Neuronal stem cell (in vitro differentiated cells): ENCODE results near the gene CFAP20.

Experiments
- DNase-seq: peaks from one replicate; pipeline ENCODE4 v3.0.0-alpha.2; 2013; ENCODE audit warnings: low spot score
- H2AFZ ChIP-seq: one replicate; pipeline ENCODE4 v1.6.1; 2013; ENCODE audit warnings: mild to moderate bottlenecking, low read length, inconsistent platforms
- H2AK5ac ChIP-seq: 2 replicates; pipeline ENCODE4 v1.6.1; 2013; ENCODE audit warnings: low read depth, mild to moderate bottlenecking, inconsistent platforms, low read length, moderate library complexity, mixed read lengths
- H2BK120ac ChIP-seq: 2 replicates; pipeline ENCODE4 v1.6.1; 2013; ENCODE audit warnings: low read depth, mild to moderate bottlenecking, inconsistent platforms, low read length, moderate library complexity, mixed read lengths
- H2BK12ac ChIP-seq: one replicate; pipeline ENCODE4 v1.6.1; 2013; ENCODE audit warnings: low read length, inconsistent platforms
- H2BK15ac ChIP-seq: 2 replicates; pipeline ENCODE4 v1.6.1; 2013; ENCODE audit warnings: mild to moderate bottlenecking, low read length, inconsistent platforms, mixed read lengths
- H2BK5ac ChIP-seq: one replicate; pipeline ENCODE4 v1.6.1; 2013; ENCODE audit warnings: inconsistent platforms, mild to moderate bottlenecking, low read length, moderate library complexity
- H3K14ac ChIP-seq: one replicate; pipeline ENCODE4 v1.6.1; 2013; ENCODE audit warnings: low read length, inconsistent platforms
- H3K18ac ChIP-seq: 2 replicates; pipeline ENCODE4 v1.6.1; 2013; ENCODE audit warnings: low read length, inconsistent platforms
- H3K23ac ChIP-seq: 2 replicates; pipeline ENCODE4 v1.6.1; 2013; ENCODE audit warnings: low read depth, mild to moderate bottlenecking, mixed read lengths, low read length, inconsistent platforms; ENCODE audit not compliant: poor library complexity
- H3K27ac ChIP-seq: replicated peaks from 3 replicates; pipeline ENCODE4 v1.5.1; 2013; ENCODE audit warnings: low read length, inconsistent platforms
- H3K27me3 ChIP-seq, 3 experiments: 2 replicates each; pipeline ENCODE4 v1.6.1; 2013; ENCODE audit warnings: low read length in 3 of 3, mild to moderate bottlenecking in 2 of 3, inconsistent platforms in 1 of 3, low read depth in 1 of 3, mixed read lengths in 1 of 3, moderate library complexity in 1 of 3; ENCODE audit not compliant: control insufficient read depth in 3 of 3, insufficient read depth in 3 of 3
- H3K36me3 ChIP-seq, 2 donors: replicated peaks in 1 of 2; 2 replicates each; pipeline ENCODE4 v1.6.1; 2013; ENCODE audit warnings: low read length in 2 of 2; ENCODE audit not compliant: control insufficient read depth in 2 of 2, insufficient read depth in 2 of 2
- H3K4ac ChIP-seq: 2 replicates; pipeline ENCODE4 v1.6.1; 2013; ENCODE audit warnings: inconsistent platforms, mild to moderate bottlenecking, low read length, moderate library complexity
- H3K4me1 ChIP-seq, 2 donors: 1 replicate in 1 of 2; 2 replicates in 1 of 2; pipeline ENCODE4 v1.6.1; 2013; ENCODE audit warnings: low read length in 2 of 2, low read depth in 1 of 2; ENCODE audit not compliant: control insufficient read depth in 2 of 2, insufficient read depth in 1 of 2
- H3K4me2 ChIP-seq: one replicate; pipeline ENCODE4 v1.6.1; 2013; ENCODE audit warnings: mild to moderate bottlenecking, low read length, inconsistent platforms; ENCODE audit not compliant: insufficient read depth, poor library complexity, severe bottlenecking
- H3K4me3 ChIP-seq, 2 donors: 2 replicates each; pipeline ENCODE4 v1.5.1; 2013; ENCODE audit warnings: low read length in 2 of 2, mild to moderate bottlenecking in 2 of 2, inconsistent platforms in 1 of 2, moderate library complexity in 1 of 2
- H3K79me1 ChIP-seq: one replicate; pipeline ENCODE4 v1.6.1; 2013; ENCODE audit warnings: low read depth, mild to moderate bottlenecking, inconsistent platforms, low read length, moderate library complexity
- H3K9ac ChIP-seq: one replicate; pipeline ENCODE4 v1.6.1; 2013; ENCODE audit warnings: mild to moderate bottlenecking, low read depth, low read length, inconsistent platforms; ENCODE audit not compliant: poor library complexity
- H3K9me3 ChIP-seq, 2 donors: replicated peaks in 1 of 2; 2 replicates each; pipeline versions ENCODE3 to v1.6.1; 2013; ENCODE audit warnings: low read length in 2 of 2, mild to moderate bottlenecking in 2 of 2, inconsistent platforms in 1 of 2, low read depth in 1 of 2, mixed read lengths in 1 of 2, moderate library complexity in 1 of 2; ENCODE audit not compliant: control insufficient read depth in 2 of 2, insufficient read depth in 1 of 2
- H4K8ac ChIP-seq: one replicate; pipeline ENCODE4 v1.6.1; 2013; ENCODE audit warnings: low read depth, mild to moderate bottlenecking, inconsistent platforms, low read length, moderate library complexity
- H4K91ac ChIP-seq: one replicate; pipeline ENCODE4 v1.6.1; 2013; ENCODE audit warnings: low read length, low read depth, mild to moderate bottlenecking, inconsistent platforms; ENCODE audit not compliant: poor library complexity
- WGBS, 2 donors: extraction: QIAGEN DNeasy Blood & Tissue Kit; methylation state at CpG; one replicate each; pipeline ENCODE4 v1.1.7; 2013; ENCODE audit warnings: missing lambda C conversion rate in 2 of 2, mixed read lengths in 1 of 2; ENCODE audit not compliant: insufficient read length in 2 of 2, insufficient replicate concordance in 1 of 2; ENCODE audit errors: extremely low coverage in 2 of 2; 5-methylcytosine and 5-hydroxymethylcytosine counted together

The CFAP20 gene

GRCh38 chr16:58087209-58087913 is 41.8 kb downstream of the CFAP20 start:
- Histone ChIP-seq H4K8ac (no peak overlapping the region), H3K23ac (peak overlapping the region; percentile 8), H2BK15ac (no peak overlapping the region), H2BK12ac (peak overlapping the region; percentile 5), H3K79me1 (no peaks in the 10 kb centered on the region), H3K18ac (no peak overlapping the region), H3K4me3 (peak overlapping the region in 1 of 2 donors; percentile 51), H2BK120ac (no peak overlapping the region), H3K14ac (peak overlapping the region; percentile 17), H3K4me2 (no peak overlapping the region), H3K27ac (no peak overlapping the region), H3K4me1 (peaks cover 0 to 12% of the 10 kb centered on the region in 2 donors), H3K4ac (no peak overlapping the region), H3K27me3 (peaks cover 0 to 3% (median 0%) of the 10 kb centered on the region in 3 experiments), H3K9ac (peak overlapping the region; percentile 73), H3K36me3 (no peaks in the 10 kb centered on the region), H4K91ac (peak overlapping the region; percentile 44), H3K9me3 (peaks cover 0 to 8% of the 10 kb centered on the region in 2 donors), H2AFZ (no peak overlapping the region), H2AK5ac (no peak overlapping the region), H2BK5ac (no peak overlapping the region)
- no peak for DNase-seq
- 100% methylated on average over 7 to 19 of the region's 23 CpGs for WGBS, 2 donors

GRCh38 chr16:58086381-58087208 is 42.6 kb downstream of the CFAP20 start:
- Histone ChIP-seq H3K27me3 (no peaks in the 10 kb centered on the region), H2BK5ac (no peak overlapping the region), H2BK120ac (no peak overlapping the region), H2AK5ac (no peak overlapping the region), H2BK12ac (no peak overlapping the region), H3K14ac (peak overlapping the region; percentile 17), H3K4me2 (no peak overlapping the region), H3K9ac (no peak overlapping the region), H2BK15ac (no peak overlapping the region), H3K36me3 (no peaks in the 10 kb centered on the region), H4K8ac (no peak overlapping the region), H3K9me3 (peaks cover 0 to 8% of the 10 kb centered on the region in 2 donors), H3K18ac (no peak overlapping the region), H3K23ac (no peak overlapping the region), H3K79me1 (no peaks in the 10 kb centered on the region), H2AFZ (peak overlapping the region; percentile 6), H3K4me1 (peaks cover 0 to 12% of the 10 kb centered on the region in 2 donors), H3K27ac (no peak overlapping the region), H4K91ac (peak overlapping the region; percentile 44), H3K4me3 (peak overlapping the region in 1 of 2 donors; percentile 51), H3K4ac (no peak overlapping the region)
- no CpG with 5 or more reads among the region's 19 CpGs for WGBS, 2 donors
- DNase-seq = no peak

- H4K8ac ChIP-seq = no peak overlapping the region
- no CpG with 5 or more reads among the region's 21 CpGs for WGBS, 2 donors
- H4K91ac ChIP-seq = no peak overlapping the region
- no peak overlapping the region for H2BK5ac ChIP-seq
- H2BK120ac ChIP-seq = no peak overlapping the region
- H3K79me1 ChIP-seq = no peaks in the 10 kb centered on the region
- no peak overlapping the region for H2BK12ac ChIP-seq
- H3K27ac ChIP-seq = no peak overlapping the region
- no peak overlapping the region for H2AK5ac ChIP-seq
- no peak for DNase-seq
- H3K18ac ChIP-seq = no peak overlapping the region
- H2BK15ac ChIP-seq = no peak overlapping the region
- no peak overlapping the region for H3K4me2 ChIP-seq
- no peaks in the 10 kb centered on the region for H3K36me3 ChIP-seq
- H3K4me1 ChIP-seq = peaks cover 0 to 12% of the 10 kb centered on the region in 2 donors
- no peak overlapping the region for H3K23ac ChIP-seq
- peaks cover 0 to 8% of the 10 kb centered on the region in 2 donors for H3K9me3 ChIP-seq
- H3K27me3 ChIP-seq = no peaks in the 10 kb centered on the region
- H2AFZ ChIP-seq = peak overlapping the region; percentile 6
- no peak overlapping the region for H3K4me3 ChIP-seq
- H3K9ac ChIP-seq = no peak overlapping the region
- no peak overlapping the region for H3K4ac ChIP-seq
- H3K14ac ChIP-seq = peak overlapping the region; percentile 56
Measured at GRCh38 chr16:58085584-58086251, 43.5 kb downstream of the CFAP20 start.
